BE2C (cell line): Measurements from ENCODE around the gene GCN1.

Experiments
- DNase-seq: peaks from one replicate; pipeline ENCODE4 v3.0.0-alpha.2; 2020
- H3K27me3 ChIP-seq: fragments of 250-450 bp; sonication (Bioruptor Pico); 2 replicates; pipeline ENCODE4 v1.5.1; 2020; ENCODE audit warnings: mild to moderate bottlenecking
- H3K36me3 ChIP-seq: fragments of 250-450 bp; sonication (Bioruptor Pico); 2 replicates; pipeline ENCODE4 v1.5.1; 2020; ENCODE audit warnings: mild to moderate bottlenecking
- H3K4me1 ChIP-seq: fragments of 250-450 bp; sonication (Bioruptor Pico); 2 replicates; pipeline ENCODE4 v1.5.1; 2020
- H3K4me3 ChIP-seq: 2 replicates; pipeline ENCODE4 v1.5.1; 2011; ENCODE audit warnings: low read depth, low read length
- H3K9me3 ChIP-seq: fragments of 250-450 bp; sonication (Bioruptor Pico); 2 replicates; pipeline ENCODE4 v1.5.1; 2020
- TF ChIP-seq, protein P1 (sequence below): IDR thresholded peaks from 2 replicates; pipeline ENCODE4 v1.5.1; 2012; ENCODE audit warnings: mild to moderate bottlenecking, low read depth, low read length

GCN1 gene

DNA sequence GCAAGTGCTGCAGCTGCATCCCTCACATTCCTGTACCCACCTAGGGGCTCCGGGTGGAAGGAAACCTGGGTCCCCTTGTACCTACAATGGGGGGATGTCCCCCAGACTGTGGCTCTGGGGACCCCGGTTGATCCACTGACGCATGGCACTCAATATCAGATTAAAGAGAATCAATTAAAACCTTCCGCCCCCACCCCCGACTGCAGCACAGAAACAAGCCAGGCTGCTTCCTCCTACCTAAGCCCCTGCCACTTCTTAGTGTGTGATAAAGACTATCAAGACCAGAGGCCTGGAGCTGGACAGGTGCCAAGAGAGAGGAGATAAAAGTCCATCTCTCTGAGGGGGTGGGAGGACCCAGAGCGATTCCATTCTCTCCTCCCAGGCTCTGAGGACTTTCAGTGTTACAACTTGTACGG, 34.6 kb upstream of the GCN1 start:
- Histone ChIP-seq H3K4me3 (peak overlapping the region; percentile 31), H3K27me3 (no peaks in the 10 kb centered on the region), H3K36me3 (no peaks in the 10 kb centered on the region), H3K4me1 (peaks cover 42% of the 10 kb centered on the region), H3K9me3 (no peaks in the 10 kb centered on the region)
- peak; percentile 71 for DNase-seq
- TF ChIP-seq, protein P1, sequence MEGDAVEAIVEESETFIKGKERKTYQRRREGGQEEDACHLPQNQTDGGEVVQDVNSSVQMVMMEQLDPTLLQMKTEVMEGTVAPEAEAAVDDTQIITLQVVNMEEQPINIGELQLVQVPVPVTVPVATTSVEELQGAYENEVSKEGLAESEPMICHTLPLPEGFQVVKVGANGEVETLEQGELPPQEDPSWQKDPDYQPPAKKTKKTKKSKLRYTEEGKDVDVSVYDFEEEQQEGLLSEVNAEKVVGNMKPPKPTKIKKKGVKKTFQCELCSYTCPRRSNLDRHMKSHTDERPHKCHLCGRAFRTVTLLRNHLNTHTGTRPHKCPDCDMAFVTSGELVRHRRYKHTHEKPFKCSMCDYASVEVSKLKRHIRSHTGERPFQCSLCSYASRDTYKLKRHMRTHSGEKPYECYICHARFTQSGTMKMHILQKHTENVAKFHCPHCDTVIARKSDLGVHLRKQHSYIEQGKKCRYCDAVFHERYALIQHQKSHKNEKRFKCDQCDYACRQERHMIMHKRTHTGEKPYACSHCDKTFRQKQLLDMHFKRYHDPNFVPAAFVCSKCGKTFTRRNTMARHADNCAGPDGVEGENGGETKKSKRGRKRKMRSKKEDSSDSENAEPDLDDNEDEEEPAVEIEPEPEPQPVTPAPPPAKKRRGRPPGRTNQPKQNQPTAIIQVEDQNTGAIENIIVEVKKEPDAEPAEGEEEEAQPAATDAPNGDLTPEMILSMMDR: no peak

DNA sequence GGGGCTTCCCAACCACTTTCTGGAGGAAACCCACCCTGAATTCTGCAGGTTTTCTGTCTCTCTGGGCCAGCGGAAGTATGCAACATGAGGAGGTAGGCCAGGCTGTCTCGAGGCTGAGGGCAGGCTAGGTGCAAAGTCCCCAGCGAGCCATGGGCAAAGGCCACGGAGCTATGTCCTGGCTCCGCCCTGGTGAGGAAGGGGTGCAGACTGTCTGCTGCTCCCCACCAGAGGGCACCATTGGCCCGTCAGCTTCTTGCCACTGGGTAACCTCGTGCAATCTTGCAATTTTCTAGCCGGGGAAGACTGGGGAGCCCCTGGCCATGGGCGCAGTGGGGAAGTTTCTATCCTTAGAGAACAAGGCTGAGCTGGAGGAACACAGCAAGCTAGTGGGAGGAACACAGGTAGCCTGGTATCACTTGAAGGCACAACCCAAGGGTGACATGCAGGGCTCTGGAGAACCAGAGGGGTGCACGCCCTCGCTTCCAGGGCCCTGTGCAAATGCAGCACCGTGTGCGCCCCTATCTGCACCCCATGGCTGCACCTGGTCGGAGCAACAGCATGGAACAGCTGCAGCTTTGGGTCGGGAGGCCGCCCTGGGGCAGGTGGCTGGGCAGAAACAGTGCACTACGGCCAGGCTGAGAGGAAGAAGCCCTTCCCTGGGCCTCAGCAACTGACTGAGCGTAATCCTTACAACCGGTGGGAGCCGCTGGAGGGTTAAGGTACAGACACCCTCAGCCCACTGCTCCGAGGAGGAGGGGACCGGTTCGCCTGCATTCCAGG, 34.0 kb upstream of the GCN1 start:
- TF ChIP-seq, protein P1: peak; percentile 98
- Histone ChIP-seq H3K27me3 (no peaks in the 10 kb centered on the region), H3K4me1 (peaks cover 42% of the 10 kb centered on the region), H3K36me3 (no peaks in the 10 kb centered on the region), H3K4me3 (peak overlapping the region; percentile 31), H3K9me3 (no peaks in the 10 kb centered on the region)
- peak; percentile 93 for DNase-seq

DNA sequence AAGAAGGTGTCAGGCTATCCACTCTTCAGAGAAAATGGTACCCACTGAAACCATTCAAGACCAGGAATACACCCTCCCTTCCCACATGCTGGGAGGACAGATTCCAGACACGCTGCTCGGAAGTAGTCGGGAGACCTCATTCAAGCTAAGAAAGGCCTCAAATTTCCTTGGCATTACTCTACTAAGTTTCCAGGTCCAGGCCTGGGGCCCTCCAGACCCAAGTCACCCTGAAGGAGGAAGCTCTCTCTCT, 33.5 kb upstream of the GCN1 start:
- H3K27me3 ChIP-seq: no peaks in the 10 kb centered on the region
- H3K9me3 ChIP-seq: no peaks in the 10 kb centered on the region
- TF ChIP-seq, protein P1: no peak
- no peaks in the 10 kb centered on the region for H3K36me3 ChIP-seq
- peaks cover 42% of the 10 kb centered on the region for H3K4me1 ChIP-seq
- no peak for DNase-seq
- no peak overlapping the region for H3K4me3 ChIP-seq

DNA sequence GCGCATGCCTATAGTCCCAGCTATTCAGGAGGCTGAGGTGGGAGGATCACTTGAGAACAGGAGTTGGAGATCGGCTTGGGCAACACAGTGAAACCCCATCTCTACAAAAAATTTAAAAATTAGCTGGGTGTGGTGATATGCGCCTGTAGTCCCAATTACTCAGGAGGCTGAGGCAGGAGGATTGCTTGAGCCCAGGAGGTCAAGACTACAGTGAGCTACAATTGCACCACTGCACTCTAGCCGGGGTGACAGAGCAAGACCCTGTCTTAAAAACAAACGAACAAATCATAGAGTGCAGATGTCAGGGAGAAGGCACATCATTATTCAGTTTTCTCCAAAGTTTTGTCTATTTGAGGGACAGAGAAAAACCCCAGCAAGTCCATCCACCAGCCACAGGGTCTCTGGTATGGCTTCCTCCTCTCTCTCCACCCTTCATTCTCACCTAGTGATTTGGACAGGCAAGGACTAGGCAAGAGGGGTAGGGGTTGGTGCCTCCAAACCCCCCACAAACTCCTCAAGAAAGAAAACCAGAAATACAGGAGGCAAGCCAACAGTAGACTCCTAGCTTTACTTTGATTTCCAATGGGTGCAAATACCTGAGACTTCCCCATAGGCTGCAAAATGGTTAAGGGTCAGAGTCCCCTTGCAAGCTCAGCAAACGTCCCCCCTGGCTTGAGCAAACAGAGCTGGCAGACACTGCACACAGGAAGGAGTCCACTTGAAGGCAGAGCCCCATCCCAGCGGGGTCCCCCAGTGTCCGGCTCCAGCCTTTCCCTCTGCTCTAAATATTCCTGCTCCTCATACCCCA, 32.9 kb upstream of the GCN1 start:
- TF ChIP-seq, protein P1: no peak
- Histone ChIP-seq H3K4me3 (no peak overlapping the region), H3K9me3 (no peaks in the 10 kb centered on the region), H3K36me3 (peaks cover 4% of the 10 kb centered on the region), H3K4me1 (peaks cover 42% of the 10 kb centered on the region), H3K27me3 (no peaks in the 10 kb centered on the region)
- no peak for DNase-seq

DNA sequence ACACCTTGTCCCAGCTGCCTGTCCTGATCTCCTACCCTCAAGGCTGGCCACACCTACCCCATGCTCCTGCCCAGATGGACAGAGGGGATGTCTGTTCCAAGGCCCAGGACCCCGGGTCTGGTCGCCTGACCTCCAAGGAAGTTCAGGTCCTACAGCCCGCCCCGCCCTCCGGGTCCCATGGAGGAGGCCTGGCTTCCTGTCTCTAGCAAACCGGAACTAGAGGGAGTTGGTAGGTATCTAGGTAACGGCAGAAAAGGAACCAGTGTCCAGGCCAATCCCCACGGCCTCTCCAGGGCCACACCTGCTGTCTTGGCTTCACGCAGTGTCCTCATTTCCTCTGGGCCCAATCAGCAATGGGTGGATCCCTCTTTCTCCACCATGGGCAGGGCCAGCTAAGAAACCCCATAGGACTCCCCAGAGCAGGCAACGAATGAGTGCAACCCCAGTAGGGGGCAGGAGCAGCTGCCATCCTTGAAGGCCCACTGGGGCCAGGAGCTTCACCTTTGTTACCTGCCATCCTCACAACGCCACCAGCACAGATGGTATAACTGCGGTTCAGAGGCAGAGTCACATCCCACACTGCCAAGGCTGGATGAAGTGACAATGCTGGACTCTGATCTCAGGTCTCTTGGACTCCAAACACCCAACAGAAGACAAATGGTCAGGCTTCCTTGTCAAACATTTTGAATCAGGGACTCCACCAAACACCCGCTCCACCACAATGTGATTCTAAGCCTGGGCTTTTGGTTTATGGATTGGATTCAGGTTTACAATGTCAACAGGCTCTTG, 31.5 kb upstream of the GCN1 start:
- TF ChIP-seq, protein P1: no peak
- peaks cover 28% of the 10 kb centered on the region for H3K4me1 ChIP-seq
- DNase-seq: no peak
- no peaks in the 10 kb centered on the region for H3K9me3 ChIP-seq
- peaks cover 11% of the 10 kb centered on the region for H3K36me3 ChIP-seq
- H3K27me3 ChIP-seq: no peaks in the 10 kb centered on the region
- H3K4me3 ChIP-seq: no peak overlapping the region
